CD4-positive, alpha-beta T cell treated with Interleukin-17A for 4 hours (primary cell): ENCODE data around the gene OTC.

Source experiments
- DNase-seq: peaks from one replicate; pipeline ENCODE4 v3.0.0-alpha.2; 2020; ENCODE audit warnings: mixed read lengths

The OTC gene

GRCh38 chrX:38357747-38358673 is 5.6 kb downstream of the OTC start:
- no peak for DNase-seq

- no peak for DNase-seq
Measured at GRCh38 chrX:38363046-38363445, 10.6 kb downstream of the OTC start.

- no peak for DNase-seq
Measured at GRCh38 chrX:38365954-38366353, 13.6 kb downstream of the OTC start.

- no peak for DNase-seq
Measured at GRCh38 chrX:38368774-38369173, 16.4 kb downstream of the OTC start.

GRCh38 chrX:38371641-38372040 is 19.2 kb downstream of the OTC start:
- DNase-seq, result no peak

GRCh38 chrX:38374431-38374830 is 22.0 kb downstream of the OTC start:
- no peak for DNase-seq

- no peak for DNase-seq
Measured at GRCh38 chrX:38375891-38376290, 23.5 kb downstream of the OTC start.

GRCh38 chrX:38376747-38377146 is 24.3 kb downstream of the OTC start:
- no peak for DNase-seq

GRCh38 chrX:38379088-38379487 is 26.7 kb downstream of the OTC start:
- no peak for DNase-seq

GRCh38 chrX:38382663-38383062 is 30.3 kb downstream of the OTC start:
- no peak for DNase-seq

GRCh38 chrX:38400389-38400910 is 48.0 kb downstream of the OTC start:
- DNase-seq, result no peak

GRCh38 chrX:38402118-38402517 is 49.7 kb downstream of the OTC start:
- DNase-seq, result no peak

- DNase-seq, result no peak
Measured at GRCh38 chrX:38403834-38404233, 51.4 kb downstream of the OTC start.

GRCh38 chrX:38407126-38407525 is 54.7 kb downstream of the OTC start:
- DNase-seq, result no peak

GRCh38 chrX:38409289-38409688 is 56.9 kb downstream of the OTC start:
- DNase-seq, result no peak

- DNase-seq, result no peak
Measured at GRCh38 chrX:38426785-38427184, 74.4 kb downstream of the OTC start.

- DNase-seq, result no peak
Measured at GRCh38 chrX:38431525-38431924, 79.1 kb downstream of the OTC start.

GRCh38 chrX:38435130-38435529 is 82.7 kb downstream of the OTC start:
- no peak for DNase-seq

- DNase-seq, result no peak
Measured at GRCh38 chrX:38437093-38437492, 84.7 kb downstream of the OTC start.

GRCh38 chrX:38438321-38438720 is 85.9 kb downstream of the OTC start:
- no peak for DNase-seq

- no peak for DNase-seq
Measured at GRCh38 chrX:38452603-38453002, 100.2 kb downstream of the OTC start.

- DNase-seq, result no peak
Measured at GRCh38 chrX:38458071-38458470, 105.7 kb downstream of the OTC start.

GRCh38 chrX:38462257-38462656 is 109.9 kb downstream of the OTC start:
- DNase-seq, result no peak

- DNase-seq, result no peak
Measured at GRCh38 chrX:38465686-38466085, 113.3 kb downstream of the OTC start.
